Activated T-helper 17 cell treated with anti-CD3 and anti-CD28 coated beads, Interleukin-2, amount 50 U/mL, for 72 hours (primary cell): ENCODE data around the gene GRAMD1B. TPM values are rescaled to one million over a fixed set of nuclear protein-coding genes. Genes with fewer than 3 reads are reported as not detected.
A peak's percentile ranks its signal among the peaks of the same experiment; 100 is the strongest.

Source experiments
- ATAC-seq: fragments of 150-1000 bp; cut with Tn5 transposase; replicated peaks from 2 replicates; pipeline ENCODE4 v1.10.0; 2021; ENCODE audit warnings: mild to moderate bottlenecking, moderate library complexity
- H3K27ac Mint-ChIP-seq: one replicate; pipeline ENCODE4 v1.8.0; 2022; ENCODE audit warnings: mixed read lengths
- H3K27me3 Mint-ChIP-seq: one replicate; pipeline ENCODE4 v1.8.0; 2022; ENCODE audit warnings: mixed read lengths
- H3K36me3 Mint-ChIP-seq: one replicate; pipeline ENCODE4 v1.8.0; 2022; ENCODE audit warnings: low read depth, mild to moderate bottlenecking, mixed read lengths
- H3K4me1 Mint-ChIP-seq: one replicate; pipeline ENCODE4 v1.8.0; 2022; ENCODE audit warnings: mixed read lengths
- H3K4me3 Mint-ChIP-seq: one replicate; pipeline ENCODE4 v1.8.0; 2022; ENCODE audit warnings: mild to moderate bottlenecking, mixed read lengths
- H3K9me3 Mint-ChIP-seq: one replicate; pipeline ENCODE4 v1.8.0; 2022; ENCODE audit warnings: mixed read lengths
- total RNA-seq, 2 donors: library from RNA; stranded (reverse); gene quantifications; one replicate each; pipeline ENCODE4 v1.2.3, GENCODE V29; 2022

The GRAMD1B gene
- total RNA-seq, 2 donors from 2014 or later: 41.7 to 78.3 TPM

- no peak overlapping the region for H3K27ac Mint-ChIP-seq
- no peaks in the 10 kb centered on the region for H3K27me3 Mint-ChIP-seq
- peaks cover 24% of the 10 kb centered on the region for H3K4me1 Mint-ChIP-seq
- ATAC-seq: peak; percentile 81
- peaks cover 67% of the 10 kb centered on the region for H3K36me3 Mint-ChIP-seq
- H3K4me3 Mint-ChIP-seq: no peak overlapping the region
- H3K9me3 Mint-ChIP-seq: no peaks in the 10 kb centered on the region
Measured at GRCh38 chr11:123483058-123483457, 53.0 kb downstream of the GRAMD1B start.

DNA sequence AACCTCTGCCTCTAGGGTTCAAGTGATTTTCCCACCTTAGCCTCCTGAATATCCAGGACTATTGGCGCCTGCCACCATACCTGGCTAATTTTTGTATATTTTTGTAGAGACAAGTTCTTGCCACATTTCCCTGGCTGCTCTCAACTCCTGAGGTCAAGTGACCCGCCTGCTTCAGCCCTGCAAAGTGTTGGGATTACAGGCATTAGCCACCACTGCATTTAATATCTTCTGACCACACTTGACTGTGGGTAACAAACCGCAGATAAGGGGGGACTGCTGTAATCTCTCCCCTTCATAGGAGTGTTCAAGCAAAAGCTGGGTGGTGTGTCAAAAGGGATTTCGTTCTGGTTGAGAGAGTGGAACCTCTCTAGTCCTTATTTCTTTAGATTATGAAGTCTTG, 53.4 kb downstream of the GRAMD1B start:
- Mint-ChIP-seq H3K4me1 (peaks cover 19% of the 10 kb centered on the region), H3K4me3 (no peak overlapping the region), H3K9me3 (no peaks in the 10 kb centered on the region), H3K36me3 (peaks cover 63% of the 10 kb centered on the region), H3K27me3 (no peaks in the 10 kb centered on the region), H3K27ac (no peak overlapping the region)
- ATAC-seq: no peak

- no peaks in the 10 kb centered on the region for H3K27me3 Mint-ChIP-seq
- H3K36me3 Mint-ChIP-seq: peaks cover 63% of the 10 kb centered on the region
- no peak overlapping the region for H3K4me3 Mint-ChIP-seq
- H3K27ac Mint-ChIP-seq: no peak overlapping the region
- no peaks in the 10 kb centered on the region for H3K9me3 Mint-ChIP-seq
- peaks cover 11% of the 10 kb centered on the region for H3K4me1 Mint-ChIP-seq
- no peak for ATAC-seq
Measured at GRCh38 chr11:123484448-123484847, 54.4 kb downstream of the GRAMD1B start.

GRCh38 chr11:123487157-123487744, 57.2 kb downstream of the GRAMD1B start:
- no peak overlapping the region for H3K27ac Mint-ChIP-seq
- H3K4me1 Mint-ChIP-seq: no peaks in the 10 kb centered on the region
- peaks cover 41% of the 10 kb centered on the region for H3K36me3 Mint-ChIP-seq
- no peaks in the 10 kb centered on the region for H3K27me3 Mint-ChIP-seq
- no peak overlapping the region for H3K4me3 Mint-ChIP-seq
- no peak for ATAC-seq
- H3K9me3 Mint-ChIP-seq: no peaks in the 10 kb centered on the region

DNA sequence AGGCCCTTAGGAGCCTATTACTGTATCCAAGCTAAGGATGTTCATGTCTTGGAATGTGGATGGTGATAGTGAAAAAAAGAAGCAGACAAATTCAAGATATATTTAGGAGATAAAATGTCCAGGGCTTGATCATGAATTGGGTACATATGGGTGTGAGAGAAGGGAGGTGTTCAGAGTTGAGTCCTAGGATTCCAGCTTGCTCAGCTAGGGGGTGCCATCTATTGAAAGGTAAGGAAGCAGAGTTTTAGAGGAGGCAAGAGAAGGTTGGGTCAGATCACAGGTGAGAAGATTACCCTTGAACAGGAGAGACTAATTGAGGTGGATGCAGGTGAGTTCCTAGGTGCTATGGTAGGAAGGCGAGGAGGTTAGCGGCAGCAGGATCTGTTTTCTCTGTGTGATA, 60.5 kb downstream of the GRAMD1B start:
- Mint-ChIP-seq H3K4me3 (no peak overlapping the region), H3K36me3 (peaks cover 8% of the 10 kb centered on the region), H3K27me3 (no peaks in the 10 kb centered on the region), H3K9me3 (no peaks in the 10 kb centered on the region), H3K27ac (no peak overlapping the region), H3K4me1 (no peaks in the 10 kb centered on the region)
- ATAC-seq: no peak

DNA sequence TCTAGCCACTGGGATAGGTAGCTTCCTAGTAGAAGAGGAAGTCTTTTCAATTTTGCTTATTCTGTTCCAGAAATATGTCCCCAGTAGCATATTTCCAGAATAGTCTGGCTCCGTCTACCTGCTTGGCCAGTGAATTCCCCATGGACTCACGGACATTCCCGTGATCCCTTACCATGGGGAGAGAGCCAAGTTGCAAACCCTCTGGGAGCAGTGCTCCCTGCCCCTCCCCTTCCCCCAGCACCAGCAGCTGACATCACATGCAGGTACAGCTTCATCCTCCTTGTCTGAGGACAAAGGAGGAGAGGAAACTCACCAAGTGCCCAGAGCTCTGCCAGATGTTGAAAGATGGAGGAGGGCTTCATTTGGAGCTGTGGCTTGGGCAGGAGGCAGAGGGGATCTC, 61.2 kb downstream of the GRAMD1B start:
- Mint-ChIP-seq H3K4me1 (no peaks in the 10 kb centered on the region), H3K27ac (no peak overlapping the region), H3K27me3 (no peaks in the 10 kb centered on the region), H3K36me3 (peaks cover 1% of the 10 kb centered on the region), H3K9me3 (no peaks in the 10 kb centered on the region), H3K4me3 (no peak overlapping the region)
- no peak for ATAC-seq

- Mint-ChIP-seq H3K36me3 (no peaks in the 10 kb centered on the region), H3K27ac (no peak overlapping the region), H3K4me1 (no peaks in the 10 kb centered on the region), H3K27me3 (no peaks in the 10 kb centered on the region), H3K4me3 (no peak overlapping the region), H3K9me3 (no peaks in the 10 kb centered on the region)
- ATAC-seq: no peak
Measured at GRCh38 chr11:123493349-123494063, 63.4 kb downstream of the GRAMD1B start.

DNA sequence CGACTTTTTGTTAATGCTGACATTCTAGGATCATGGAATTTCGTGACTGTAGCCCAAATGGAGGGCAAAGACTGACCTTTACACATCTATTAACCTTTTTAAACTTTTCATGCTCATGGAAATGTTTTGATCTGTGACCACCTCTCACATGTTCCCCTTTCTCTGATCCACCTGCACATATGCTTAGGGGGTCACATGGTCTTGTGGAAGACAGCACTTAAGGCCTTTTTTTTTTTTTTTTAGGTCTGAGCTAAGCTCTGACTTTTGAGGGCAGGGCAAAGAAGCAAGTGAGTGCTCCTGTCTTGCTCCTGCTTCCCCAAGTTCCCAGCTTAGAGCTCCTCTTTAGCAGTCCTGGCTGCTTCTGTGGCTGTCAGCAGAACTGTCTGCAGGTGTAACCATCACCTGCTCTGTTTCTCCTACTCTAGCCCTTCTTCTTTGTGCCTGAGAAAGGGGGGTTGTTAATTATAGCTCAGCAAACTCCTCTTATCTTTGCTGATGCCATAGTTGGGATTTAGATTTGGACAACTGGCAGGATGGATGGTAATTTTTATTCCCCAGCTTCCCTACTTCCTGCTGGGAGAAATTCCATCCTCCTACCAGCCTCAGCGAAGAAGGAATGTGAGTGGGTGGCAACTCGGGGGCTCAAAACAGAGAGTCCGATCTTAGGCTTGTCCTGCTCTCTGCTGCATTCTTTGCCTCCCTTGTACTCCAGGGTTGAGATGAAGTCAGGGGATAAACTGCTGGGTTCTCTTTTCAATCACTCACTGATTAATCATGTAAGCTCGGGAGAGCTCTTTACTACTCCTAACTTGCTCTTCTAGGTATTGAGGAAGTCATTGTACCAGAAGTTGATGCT, 64.4 kb downstream of the GRAMD1B start:
- H3K4me1 Mint-ChIP-seq: no peaks in the 10 kb centered on the region
- H3K27ac Mint-ChIP-seq: no peak overlapping the region
- no peaks in the 10 kb centered on the region for H3K27me3 Mint-ChIP-seq
- ATAC-seq: no peak
- no peaks in the 10 kb centered on the region for H3K36me3 Mint-ChIP-seq
- H3K9me3 Mint-ChIP-seq: no peaks in the 10 kb centered on the region
- H3K4me3 Mint-ChIP-seq: no peak overlapping the region

- H3K27me3 Mint-ChIP-seq: no peaks in the 10 kb centered on the region
- no peaks in the 10 kb centered on the region for H3K36me3 Mint-ChIP-seq
- peak overlapping the region; percentile 57 for H3K27ac Mint-ChIP-seq
- H3K9me3 Mint-ChIP-seq: no peaks in the 10 kb centered on the region
- peaks cover 28% of the 10 kb centered on the region for H3K4me1 Mint-ChIP-seq
- H3K4me3 Mint-ChIP-seq: no peak overlapping the region
- no peak for ATAC-seq
Measured at GRCh38 chr11:123504401-123504800, 74.3 kb downstream of the GRAMD1B start.

GRCh38 chr11:123505546-123506299, 75.7 kb downstream of the GRAMD1B start:
- Mint-ChIP-seq H3K27ac (peak overlapping the region; percentile 20), H3K36me3 (no peaks in the 10 kb centered on the region), H3K4me1 (peaks cover 28% of the 10 kb centered on the region), H3K9me3 (no peaks in the 10 kb centered on the region), H3K4me3 (no peak overlapping the region), H3K27me3 (no peaks in the 10 kb centered on the region)
- no peak for ATAC-seq

- peak; percentile 58 for ATAC-seq
- Mint-ChIP-seq H3K27ac (peak overlapping the region; percentile 20), H3K9me3 (no peaks in the 10 kb centered on the region), H3K4me3 (no peak overlapping the region), H3K27me3 (no peaks in the 10 kb centered on the region), H3K4me1 (peaks cover 40% of the 10 kb centered on the region), H3K36me3 (peaks cover 5% of the 10 kb centered on the region)
Measured at GRCh38 chr11:123507043-123507442, 77.0 kb downstream of the GRAMD1B start.

GRCh38 chr11:123509737-123510578, 79.9 kb downstream of the GRAMD1B start:
- no peak for ATAC-seq
- Mint-ChIP-seq H3K4me1 (peaks cover 30% of the 10 kb centered on the region), H3K27ac (no peak overlapping the region), H3K27me3 (no peaks in the 10 kb centered on the region), H3K4me3 (no peak overlapping the region), H3K9me3 (no peaks in the 10 kb centered on the region), H3K36me3 (peaks cover 8% of the 10 kb centered on the region)

- no peaks in the 10 kb centered on the region for H3K27me3 Mint-ChIP-seq
- H3K4me3 Mint-ChIP-seq: no peak overlapping the region
- H3K36me3 Mint-ChIP-seq: peaks cover 11% of the 10 kb centered on the region
- no peaks in the 10 kb centered on the region for H3K9me3 Mint-ChIP-seq
- H3K4me1 Mint-ChIP-seq: peaks cover 29% of the 10 kb centered on the region
- H3K27ac Mint-ChIP-seq: no peak overlapping the region
- no peak for ATAC-seq
Measured at GRCh38 chr11:123510579-123510905, 80.5 kb downstream of the GRAMD1B start.
